Heart left ventricle (tissue), 13 donors: ENCODE measurements around the gene SCN5A.

Experiments
- CTCF ChIP-seq, 12 donors: fragments of 200-600 bp; sonication (generic) in 4 of 12; IDR thresholded peaks; one replicate each; pipeline versions ENCODE4 v1.5.0 to v1.8.0; 2018 to 2022; ENCODE audit warnings: antibody characterized with exemption in 12 of 12, mild to moderate bottlenecking in 5 of 12
- POLR2A ChIP-seq, 2 donors: fragments of 450-650 bp; IDR thresholded peaks; one replicate each; pipeline ENCODE4 v1.6.1; 2017; ENCODE audit warnings: antibody characterized with exemption in 2 of 2, mild to moderate bottlenecking in 2 of 2, moderate library complexity in 2 of 2
- donor health status: ischemic (EF 13 %, LVEDD 7.1; RV severe dilation, severe dysfunction).
- donor health status: DM: no; HTN: yes; CAD: no.
- donor health status: DM: no; HTN: no; CAD: no.
- donor health status: ischemic (EF 25% LVEDD 6.9; RV normal size, moderate dysfunction).
- donor health status: ischemic (EF 25% LVEDD 5.7; RV mildly dilated, moderate dysfunction).
- donor health status: ischemic (EF 35%, LVEDD 5.7; RV mildly dilated, moderate dysfunction).
- donor health status: nonischemic (EF 11% LVEDD 7.7; RV severe dilation, severe dysfunction).
- donor health status: DM: yes; HTN: yes; CAD: no.
- donor health status: PGD.
- donor health status: ischemic (EF 29% LVEDD 5.4; RV normal size, mild dysfunction).
- donor health status: nonischemic (EF 23%, LVEDD 6.1; RV moderate dilation, normal function).

GRCh38 chr3:38566215-38566528, 83.3 kb downstream of the SCN5A start:
- TF ChIP-seq POLR2A (IDR thresholded peaks at IDR 0.05) (no peak), CTCF (IDR thresholded peaks at IDR 0.05) (no peak)
